Left ventricle myocardium inferior (tissue), 1 donor: ENCODE measurements around the gene XPR1. TPM values are rescaled to one million over a fixed set of nuclear protein-coding genes. Genes with fewer than 3 reads are reported as not detected.
"Not testable (repeated sequence)": the region's sequence is repeated elsewhere in the genome, so short reads cannot be mapped to it uniquely, and the experiment has no call there.

ENCODE experiments used
- DNase-seq: peaks from one replicate; pipeline ENCODE4 v3.0.0-alpha.2; 2020
- H3K27ac ChIP-seq: fragments of 200-600 bp; replicated peaks from 2 replicates; pipeline ENCODE4 v1.8.0; 2021
- H3K27me3 ChIP-seq: fragments of 200-600 bp; 2 replicates; pipeline ENCODE4 v1.8.0; 2021; ENCODE audit warnings: low read depth
- H3K36me3 ChIP-seq: fragments of 200-600 bp; 2 replicates; pipeline ENCODE4 v1.8.0; 2021
- H3K4me1 ChIP-seq: fragments of 200-600 bp; 2 replicates; pipeline ENCODE4 v1.8.0; 2021
- H3K4me3 ChIP-seq: fragments of 200-600 bp; 2 replicates; pipeline ENCODE4 v1.8.0; 2021; ENCODE audit warnings: mild to moderate bottlenecking, moderate library complexity
- H3K9me3 ChIP-seq: fragments of 200-600 bp; replicated peaks from 2 replicates; pipeline ENCODE4 v1.8.0; 2021
- intact Hi-C: fragments of 100-400 bp; cut with micrococcal nuclease; formaldehyde crosslinking; loops from one replicate; pipeline ENCODE4 v1.11.0; 2022
- total RNA-seq: library from RNA; stranded (reverse); fragmentation: NEBNext Ultra II Directional; extraction: Animal tissue kit (Norgen Biotek cat#: 25700); gene quantifications from one replicate; pipeline ENCODE4 v1.2.1, GENCODE V29; 2021
- TF ChIP-seq, protein P1 (sequence below): fragments of 200-600 bp; IDR thresholded peaks from 2 replicates; pipeline ENCODE4 v1.8.0; 2021; ENCODE audit warnings: antibody characterized with exemption, mild to moderate bottlenecking, borderline replicate concordance
- donor health status: DM: no; HTN: yes; CAD: no; lungs with severe emphysema.

Gene XPR1
- total RNA-seq, 1 donor from 2014 or later = 60.4 TPM

DNA sequence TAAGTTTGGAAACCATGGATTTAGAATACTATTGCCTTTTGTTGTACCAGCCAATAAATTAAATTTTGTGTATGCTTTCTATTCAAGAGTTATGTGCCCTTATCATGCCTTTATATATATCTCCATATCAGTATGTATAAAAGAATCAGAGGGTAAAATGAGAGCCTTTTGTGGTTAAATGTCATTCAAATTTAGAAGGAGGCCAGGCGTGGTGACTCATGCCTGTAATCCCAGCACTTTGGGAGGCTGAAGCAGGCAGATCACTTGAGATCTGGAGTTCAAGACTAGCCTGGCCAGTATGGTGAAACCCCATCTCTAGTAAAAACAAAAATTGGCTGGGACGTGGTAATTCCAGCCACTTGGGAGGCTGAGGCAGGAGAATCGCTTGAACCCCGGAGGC lies 88.9 kb downstream of the XPR1 start:
- H3K9me3 ChIP-seq = no peaks in the 10 kb centered on the region
- H3K36me3 ChIP-seq = no peaks in the 10 kb centered on the region
- intact Hi-C loops = no loop called here
- peaks cover 35% of the 10 kb centered on the region for H3K4me1 ChIP-seq
- no peaks in the 10 kb centered on the region for H3K27me3 ChIP-seq
- DNase-seq = no peak
- H3K4me3 ChIP-seq = no peak overlapping the region
- H3K27ac ChIP-seq = no peak overlapping the region
- TF ChIP-seq, protein P1, sequence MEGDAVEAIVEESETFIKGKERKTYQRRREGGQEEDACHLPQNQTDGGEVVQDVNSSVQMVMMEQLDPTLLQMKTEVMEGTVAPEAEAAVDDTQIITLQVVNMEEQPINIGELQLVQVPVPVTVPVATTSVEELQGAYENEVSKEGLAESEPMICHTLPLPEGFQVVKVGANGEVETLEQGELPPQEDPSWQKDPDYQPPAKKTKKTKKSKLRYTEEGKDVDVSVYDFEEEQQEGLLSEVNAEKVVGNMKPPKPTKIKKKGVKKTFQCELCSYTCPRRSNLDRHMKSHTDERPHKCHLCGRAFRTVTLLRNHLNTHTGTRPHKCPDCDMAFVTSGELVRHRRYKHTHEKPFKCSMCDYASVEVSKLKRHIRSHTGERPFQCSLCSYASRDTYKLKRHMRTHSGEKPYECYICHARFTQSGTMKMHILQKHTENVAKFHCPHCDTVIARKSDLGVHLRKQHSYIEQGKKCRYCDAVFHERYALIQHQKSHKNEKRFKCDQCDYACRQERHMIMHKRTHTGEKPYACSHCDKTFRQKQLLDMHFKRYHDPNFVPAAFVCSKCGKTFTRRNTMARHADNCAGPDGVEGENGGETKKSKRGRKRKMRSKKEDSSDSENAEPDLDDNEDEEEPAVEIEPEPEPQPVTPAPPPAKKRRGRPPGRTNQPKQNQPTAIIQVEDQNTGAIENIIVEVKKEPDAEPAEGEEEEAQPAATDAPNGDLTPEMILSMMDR = no peak

DNA sequence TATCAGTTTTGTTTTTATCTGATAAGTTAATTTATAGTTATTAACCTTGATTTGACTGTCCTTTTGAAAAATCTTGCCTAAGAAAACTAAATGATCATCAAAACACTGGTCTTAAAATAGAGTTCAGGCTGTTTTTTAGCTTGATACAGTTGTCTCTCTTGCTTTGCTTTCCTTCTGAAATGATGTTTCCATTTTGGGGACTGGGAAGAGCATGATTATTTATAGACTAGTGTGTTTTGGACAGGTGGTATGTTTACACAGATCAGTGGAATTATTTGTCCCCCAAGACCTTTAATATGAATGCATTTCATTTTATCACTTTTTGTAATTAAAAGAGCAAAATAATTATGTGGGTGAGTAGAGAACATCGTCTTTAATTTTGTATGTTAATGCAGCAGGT lies 90.8 kb downstream of the XPR1 start:
- peaks cover 35% of the 10 kb centered on the region for H3K4me1 ChIP-seq
- no peaks in the 10 kb centered on the region for H3K27me3 ChIP-seq
- no peaks in the 10 kb centered on the region for H3K36me3 ChIP-seq
- H3K4me3 ChIP-seq = no peak overlapping the region
- H3K27ac ChIP-seq = peak overlapping the region; percentile 16
- DNase-seq = no peak
- H3K9me3 ChIP-seq = no peaks in the 10 kb centered on the region
- TF ChIP-seq, protein P1 = no peak
- intact Hi-C loops = no loop called here

DNA sequence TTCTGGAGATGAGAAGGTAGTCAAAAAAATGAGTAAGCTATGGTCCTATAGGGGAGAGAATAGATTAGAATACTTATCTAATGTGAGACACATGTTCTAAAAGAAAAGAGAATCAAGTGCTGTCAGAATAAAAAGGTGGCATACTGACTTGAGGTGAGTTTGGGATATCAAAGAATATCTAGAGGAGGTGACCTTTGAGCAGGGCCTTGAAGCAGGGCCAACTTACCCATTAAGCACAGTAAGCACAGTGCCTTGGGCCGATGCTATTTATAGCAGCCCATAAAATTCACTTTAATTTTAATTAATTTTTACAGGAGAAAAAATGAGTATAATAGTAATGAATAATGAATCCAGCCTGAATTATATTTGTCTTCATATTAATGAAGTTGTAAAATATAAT lies 92.2 kb downstream of the XPR1 start:
- intact Hi-C loops = no loop called here
- no peaks in the 10 kb centered on the region for H3K36me3 ChIP-seq
- no peaks in the 10 kb centered on the region for H3K27me3 ChIP-seq
- H3K4me3 ChIP-seq = no peak overlapping the region
- peaks cover 6% of the 10 kb centered on the region for H3K9me3 ChIP-seq
- no peak overlapping the region for H3K27ac ChIP-seq
- DNase-seq = no peak
- TF ChIP-seq, protein P1 = no peak
- H3K4me1 ChIP-seq = peaks cover 35% of the 10 kb centered on the region

DNA sequence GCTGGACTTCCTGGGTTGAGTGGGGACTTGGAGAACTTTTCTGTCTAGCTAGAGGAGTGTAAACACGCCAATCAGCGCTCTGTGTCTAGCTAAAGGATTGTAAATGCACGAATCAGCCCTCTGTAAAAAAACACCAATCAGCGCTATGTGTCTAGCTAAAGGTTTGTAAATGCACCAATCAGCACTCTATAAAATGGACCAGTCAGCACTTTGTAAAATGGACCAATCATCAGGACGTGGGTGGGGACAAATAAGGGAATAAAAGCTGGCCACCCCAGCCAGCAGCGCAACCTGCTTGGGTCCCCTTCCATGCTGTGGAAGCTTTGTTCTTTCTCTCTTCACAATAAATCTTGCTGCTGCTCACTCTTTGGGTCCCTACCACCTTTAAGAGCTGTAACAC lies 94.2 kb downstream of the XPR1 start:
- DNase-seq, H3K36me3 ChIP-seq, intact Hi-C loops, H3K4me3 ChIP-seq, H3K27ac ChIP-seq, H3K27me3 ChIP-seq: not testable (repeated sequence)
- Histone ChIP-seq H3K9me3 (peaks cover 22% of the 10 kb centered on the region), H3K4me1 (peaks cover 27% of the 10 kb centered on the region)

DNA sequence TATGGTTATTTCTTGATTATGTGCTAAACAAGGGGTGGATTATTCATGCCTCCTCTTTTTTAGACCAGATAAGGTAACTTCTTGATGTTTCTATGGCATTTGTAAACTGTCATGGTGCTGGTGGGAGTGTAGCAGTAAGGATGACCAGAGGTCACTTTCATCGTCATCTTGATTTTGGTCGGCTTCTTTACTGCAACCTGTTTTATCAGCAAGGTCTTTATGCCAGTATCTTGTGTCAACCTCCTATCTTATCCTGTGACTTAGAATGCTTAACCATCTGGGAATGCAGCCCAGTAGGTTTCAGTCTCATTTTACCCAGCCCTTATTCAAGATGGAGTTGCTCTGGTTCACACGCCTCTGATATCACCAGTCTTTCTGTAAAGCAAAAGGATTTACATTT lies 95.9 kb downstream of the XPR1 start:
- DNase-seq, intact Hi-C loops: not testable (repeated sequence)
- H3K9me3 ChIP-seq = peaks cover 29% of the 10 kb centered on the region

DNA sequence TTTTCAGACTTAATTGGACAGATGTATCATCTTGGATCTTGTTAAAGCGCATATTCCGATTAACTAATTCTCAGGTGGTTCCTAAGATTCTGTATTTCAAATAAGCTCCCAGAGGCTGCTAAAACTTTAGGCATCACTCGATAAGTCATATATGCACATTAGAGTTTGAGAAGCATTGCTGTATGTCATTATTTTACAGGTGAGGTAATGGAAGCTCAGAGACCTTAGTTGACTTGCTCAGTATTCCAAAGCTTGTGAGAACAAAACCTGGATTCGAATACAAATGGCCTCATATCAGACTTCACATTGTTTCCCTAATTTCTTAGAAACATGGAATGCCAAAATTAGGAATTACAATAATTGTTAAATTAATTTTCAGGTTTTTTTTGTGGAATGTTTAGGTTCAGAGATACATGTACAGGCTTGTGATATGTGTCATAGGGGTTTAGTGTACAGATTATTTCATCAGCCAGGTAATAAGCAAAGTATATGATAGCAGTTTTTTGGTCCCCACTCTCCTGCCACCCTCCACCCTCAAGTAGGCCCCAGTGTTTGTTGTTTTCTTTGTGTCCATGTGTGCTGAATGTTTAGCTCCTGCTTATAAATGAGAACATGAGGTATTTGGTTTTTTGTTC lies 96.8 kb downstream of the XPR1 start:
- intact Hi-C loops = no loop called here
- TF ChIP-seq, protein P1 = no peak
- Histone ChIP-seq H3K4me1 (peaks cover 9% of the 10 kb centered on the region), H3K27me3 (no peaks in the 10 kb centered on the region), H3K4me3 (no peak overlapping the region), H3K27ac (no peak overlapping the region), H3K9me3 (peaks cover 37% of the 10 kb centered on the region), H3K36me3 (no peaks in the 10 kb centered on the region)
- no peak for DNase-seq

More for the DNA sequence above, 95.9 kb downstream of the XPR1 start:
- peaks cover 18% of the 10 kb centered on the region for H3K4me1 ChIP-seq
- not testable (repeated sequence) for H3K27me3 ChIP-seq, H3K27ac ChIP-seq, H3K36me3 ChIP-seq, H3K4me3 ChIP-seq
